ENCODE measurements around the gene STAB1. TPM values are rescaled to one million over a fixed set of nuclear protein-coding genes. Genes with fewer than 3 reads are reported as not detected.
A peak's percentile ranks its signal among the peaks of the same experiment; 100 is the strongest.

STAB1 gene
- total and polyA plus RNA-seq, 2 of the 8 experiments (the other 6 are each of a cell fraction or from before 2014, with no cell fraction given) = 1.0 to 1.9 TPM

DNA sequence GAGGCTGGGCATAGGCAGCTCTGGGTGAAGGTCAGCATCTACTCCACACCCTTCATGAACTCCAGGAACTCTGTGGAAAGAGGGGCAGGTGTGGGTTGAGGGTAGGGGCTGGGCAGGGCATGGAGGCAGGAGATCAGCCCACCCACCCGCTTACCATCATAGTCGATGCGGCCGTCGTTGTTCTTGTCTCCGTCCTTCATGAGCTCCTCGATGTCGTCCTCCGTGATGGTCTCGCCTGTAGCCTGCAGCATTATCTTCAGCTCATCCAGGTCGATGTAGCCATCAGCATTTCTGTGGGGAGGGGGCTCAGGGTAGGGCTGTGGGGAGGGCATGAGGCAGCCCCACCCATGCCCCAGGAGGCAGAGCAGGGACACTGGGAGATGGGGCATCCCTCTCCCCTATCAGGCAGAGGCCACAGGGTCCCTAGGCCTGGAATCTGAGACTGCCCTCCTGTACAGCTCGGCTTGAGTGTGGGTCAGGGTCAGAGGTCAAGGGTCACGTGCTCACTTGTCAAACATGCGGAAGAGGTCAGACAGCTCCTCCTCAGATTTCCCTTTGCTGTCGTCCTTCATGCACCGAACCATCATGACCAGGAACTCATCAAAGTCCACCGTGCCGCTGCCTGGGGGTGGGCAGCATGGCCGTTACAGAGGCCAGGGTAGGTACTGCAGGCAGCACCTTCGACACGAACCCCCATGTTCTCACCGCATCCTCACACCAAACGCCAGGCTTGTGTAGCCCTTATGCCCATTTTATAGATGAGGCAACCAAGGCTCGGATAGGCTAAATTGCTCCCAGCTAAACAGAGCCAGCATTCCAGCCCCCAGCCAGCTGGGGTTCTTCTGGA is 43.7 kb upstream of the STAB1 start:
- H4K91ac ChIP-seq (replicated peaks; ENCODE audit: insufficient read length, low read length) = no peak overlapping the region
- H3K14ac ChIP-seq (ENCODE audit: insufficient read length) = no peak overlapping the region
- H2AK5ac ChIP-seq (ENCODE audit: low read depth, low read length) = no peak overlapping the region
- no peak overlapping the region for H3K27ac ChIP-seq (ENCODE audit: low read depth, low read length)
- H3K79me1 ChIP-seq (ENCODE audit: low read depth, low read length) = no peaks in the 10 kb centered on the region
- no peaks in the 10 kb centered on the region for H3K36me3 ChIP-seq (ENCODE audit: control insufficient read depth in 2 of 4, insufficient read depth in 4 of 4, low read length in 3 of 4)
- no peak overlapping the region for H2AFZ ChIP-seq (ENCODE audit: low read length)
- H3K4ac ChIP-seq (replicated peaks; ENCODE audit: insufficient read length, low read depth, low read length) = no peak overlapping the region
- H2BK15ac ChIP-seq (ENCODE audit: low read length) = no peak overlapping the region
- H3K9me3 ChIP-seq (ENCODE audit: insufficient read depth in 2 of 2, low read depth in 1 of 2, low read length in 1 of 2) = no peaks in the 10 kb centered on the region
- no peak for FAIRE-seq
- no peak overlapping the region for H4K5ac ChIP-seq (ENCODE audit: insufficient read length, low read depth, low read length)
- H2BK5ac ChIP-seq (ENCODE audit: low read depth, low read length) = peak overlapping the region; percentile 45; the same call in 1 of the 2 replicates
- no peak overlapping the region for H3K9ac ChIP-seq (replicated peaks in 1 of 4; ENCODE audit: extremely low read depth in 1 of 4, low read depth in 3 of 4, low read length in 3 of 4)
- H2BK20ac ChIP-seq (ENCODE audit: low read length) = no peak overlapping the region
- peaks cover 0 to 6% of the 10 kb centered on the region in 2 experiments; a peak in 2 of 4 replicates for H3K79me2 ChIP-seq (ENCODE audit: control insufficient read depth in 1 of 2, insufficient read depth in 2 of 2, low read length in 2 of 2)
- H3K4me1 ChIP-seq (replicated peaks in 1 of 4; ENCODE audit: control insufficient read depth in 3 of 4, insufficient read depth in 4 of 4, low read length in 3 of 4) = peaks cover 0 to 26% (median 10%) of the 10 kb centered on the region in 4 experiments; a peak in 6 of 7 replicates
- 92% methylated on average over 24 of the region's 24 CpGs; no CpG with 5 or more reads in 1 of the 2 experiments for WGBS, 2 experiments (ENCODE audit: extremely low coverage in 1 of 2, insufficient coverage in 1 of 2, insufficient read length in 1 of 2, insufficient replicate concordance in 2 of 2, low coverage in 1 of 2, low lambda C conversion rate in 2 of 2, missing lambda C conversion rate in 1 of 2)
- H4K20me1 ChIP-seq (replicated peaks in 1 of 2; ENCODE audit: control insufficient read depth in 1 of 2, insufficient read depth in 2 of 2, low read length in 2 of 2) = no peaks in the 10 kb centered on the region
- no peak overlapping the region for H3K56ac ChIP-seq (replicated peaks; ENCODE audit: insufficient read length, low read depth, low read length)
- no peak overlapping the region for H2BK120ac ChIP-seq (replicated peaks; ENCODE audit: low read depth, low read length)
- H3K27me3 ChIP-seq (replicated peaks in 1 of 4; ENCODE audit: control insufficient read depth in 3 of 4, extremely low read depth in 1 of 4, insufficient read depth in 3 of 4, low read length in 3 of 4) = no peaks in the 10 kb centered on the region
- no peak overlapping the region for H3K23ac ChIP-seq (ENCODE audit: insufficient read length)
- ChIA-PET POLR2A (ENCODE audit: partially characterized antibody) (interaction anchor here (0.9 to 12.3 kb wide), 4 partner anchors 8 to 48 kb away, joined by 3 to 112 read pairs (median 7); no protein-coding TSS in a partner anchor), CTCF (ENCODE audit: partially characterized antibody) (interaction anchor here (0.6 to 12.8 kb wide), 6 partner anchors 9 to 173 kb away, joined by 3 to 109 read pairs (median 4); partner anchors contain the start of gene WDR82)
- no peak for DNase-seq (ENCODE audit: low read depth in 1 of 2, low spot score in 2 of 2)
- no peak overlapping the region for H3K18ac ChIP-seq (ENCODE audit: extremely low read depth, low read length)
- H2BK12ac ChIP-seq (ENCODE audit: low read depth, low read length) = peak overlapping the region; percentile 82; the same call in 1 of the 2 replicates
- H4K8ac ChIP-seq (ENCODE audit: extremely low read depth, insufficient read depth, low read length) = 0 out of 2 replicates have a peak overlapping the region, but pooled peaks have one; percentile 9
- H3K23me2 ChIP-seq (ENCODE audit: low read depth, low read length) = peaks cover 6% of the 10 kb centered on the region
- no peak overlapping the region for H3K4me3 ChIP-seq (ENCODE audit: extremely low read depth in 1 of 4, insufficient read depth in 2 of 4, low read depth in 3 of 4, low read length in 4 of 4)
- H3K4me2 ChIP-seq (ENCODE audit: insufficient read depth in 1 of 2, low read depth in 2 of 2, low read length in 2 of 2) = no peak overlapping the region
- no peak for TF ChIP-seq NRF1 (IDR thresholded peaks at IDR 0.05; ENCODE audit: low read depth, low read length)
- peak; percentile 45; the same call in 1 of the 2 replicates for TF ChIP-seq KDM1A (IDR thresholded peaks at IDR 0.05; ENCODE audit: borderline replicate concordance, low read length)
- no peak for TF ChIP-seq CHD1 (IDR thresholded peaks at IDR 0.05; ENCODE audit: low read depth, low read length)
- TF ChIP-seq KDM4A (IDR thresholded peaks at IDR 0.05; ENCODE audit: low read depth, low read length, severe bottlenecking) = no peak
- TF ChIP-seq RBBP5 (IDR thresholded peaks at IDR 0.05; ENCODE audit: borderline replicate concordance, low read depth, low read length) = no peak
- TF ChIP-seq, protein P1, sequence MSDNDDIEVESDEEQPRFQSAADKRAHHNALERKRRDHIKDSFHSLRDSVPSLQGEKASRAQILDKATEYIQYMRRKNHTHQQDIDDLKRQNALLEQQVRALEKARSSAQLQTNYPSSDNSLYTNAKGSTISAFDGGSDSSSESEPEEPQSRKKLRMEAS (IDR thresholded peaks at IDR 0.05) = peak; percentile 43; the same call in 1 of the 2 replicates
- no peak for TF ChIP-seq CHD2 (IDR thresholded peaks at IDR 0.05; ENCODE audit: low read length)
- TF ChIP-seq POLR2A (IDR thresholded peaks at IDR 0.05; ENCODE audit: control extremely low read depth in 1 of 2, low read depth in 2 of 2, low read length in 2 of 2) = no peak
- TF ChIP-seq, protein P2, sequence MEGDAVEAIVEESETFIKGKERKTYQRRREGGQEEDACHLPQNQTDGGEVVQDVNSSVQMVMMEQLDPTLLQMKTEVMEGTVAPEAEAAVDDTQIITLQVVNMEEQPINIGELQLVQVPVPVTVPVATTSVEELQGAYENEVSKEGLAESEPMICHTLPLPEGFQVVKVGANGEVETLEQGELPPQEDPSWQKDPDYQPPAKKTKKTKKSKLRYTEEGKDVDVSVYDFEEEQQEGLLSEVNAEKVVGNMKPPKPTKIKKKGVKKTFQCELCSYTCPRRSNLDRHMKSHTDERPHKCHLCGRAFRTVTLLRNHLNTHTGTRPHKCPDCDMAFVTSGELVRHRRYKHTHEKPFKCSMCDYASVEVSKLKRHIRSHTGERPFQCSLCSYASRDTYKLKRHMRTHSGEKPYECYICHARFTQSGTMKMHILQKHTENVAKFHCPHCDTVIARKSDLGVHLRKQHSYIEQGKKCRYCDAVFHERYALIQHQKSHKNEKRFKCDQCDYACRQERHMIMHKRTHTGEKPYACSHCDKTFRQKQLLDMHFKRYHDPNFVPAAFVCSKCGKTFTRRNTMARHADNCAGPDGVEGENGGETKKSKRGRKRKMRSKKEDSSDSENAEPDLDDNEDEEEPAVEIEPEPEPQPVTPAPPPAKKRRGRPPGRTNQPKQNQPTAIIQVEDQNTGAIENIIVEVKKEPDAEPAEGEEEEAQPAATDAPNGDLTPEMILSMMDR (IDR thresholded peaks at IDR 0.05; ENCODE audit: control extremely low read depth in 1 of 3, insufficient read depth in 1 of 3, low read depth in 1 of 3, low read length in 3 of 3) = peak in 1 of 3 experiments; percentile 46; a peak in 1 of 4 replicates
